Calu3 (cell line): ENCODE data around the gene MIDN. TPM values are rescaled to one million over a fixed set of nuclear protein-coding genes. Genes with fewer than 3 reads are reported as not detected.

ENCODE experiments used
- BruUV-seq: library from RNA; stranded (reverse); fragments of 400-500 nt; replicated peaks from 2 replicates; lab custom pipeline; 2021; lab: Mats Ljungman, UMichigan
- CTCF ChIA-PET: fragments of 300-600 bp; sonication (Branson Sonifier 250); formaldehyde crosslinking; loops from one replicate; lab custom pipeline; 2022; ENCODE audit warnings: antibody characterized with exemption; lab: Charles Lee
- DNase-seq: peaks from one replicate; pipeline ENCODE4 v3.0.0; 2022
- H3K27ac Mint-ChIP-seq: one replicate; pipeline ENCODE4 v1.8.0; 2022; ENCODE audit warnings: mixed read lengths; ENCODE audit not compliant: unreplicated experiment
- H3K27me3 Mint-ChIP-seq: one replicate; pipeline ENCODE4 v1.8.0; 2022; ENCODE audit warnings: mixed read lengths; ENCODE audit not compliant: unreplicated experiment
- H3K36me3 Mint-ChIP-seq: one replicate; pipeline ENCODE4 v1.8.0; 2022; ENCODE audit warnings: mild to moderate bottlenecking, moderate library complexity, mixed read lengths; ENCODE audit not compliant: insufficient read depth, unreplicated experiment
- H3K4me1 Mint-ChIP-seq: one replicate; pipeline ENCODE4 v1.8.0; 2022; ENCODE audit warnings: mild to moderate bottlenecking, low read depth, mixed read lengths; ENCODE audit not compliant: unreplicated experiment
- H3K4me3 Mint-ChIP-seq: one replicate; pipeline ENCODE4 v1.8.0; 2022; ENCODE audit warnings: mild to moderate bottlenecking, low read depth, moderate library complexity, mixed read lengths; ENCODE audit not compliant: unreplicated experiment
- H3K9me3 Mint-ChIP-seq: one replicate; pipeline ENCODE4 v1.8.0; 2022; ENCODE audit warnings: low read depth, mixed read lengths; ENCODE audit not compliant: unreplicated experiment
- intact Hi-C: fragments of 100-400 bp; cut with micrococcal nuclease; formaldehyde crosslinking; loops from one replicate; pipeline ENCODE4 v1.10.0; 2022; ENCODE audit not compliant: unreplicated experiment
- total RNA-seq: library from RNA; stranded (reverse); gene quantifications from 2 replicates; pipeline ENCODE4 v1.2.3, GENCODE V29; 2022
- TF ChIP-seq, protein P1 (sequence below): fragments of 200-600 bp; IDR thresholded peaks from one replicate; pipeline ENCODE4 v1.8.0; 2022; ENCODE audit warnings: antibody characterized with exemption; ENCODE audit not compliant: unreplicated experiment

The MIDN gene
- total RNA-seq, 1 experiment from 2014 or later, result 61.8 TPM

DNA sequence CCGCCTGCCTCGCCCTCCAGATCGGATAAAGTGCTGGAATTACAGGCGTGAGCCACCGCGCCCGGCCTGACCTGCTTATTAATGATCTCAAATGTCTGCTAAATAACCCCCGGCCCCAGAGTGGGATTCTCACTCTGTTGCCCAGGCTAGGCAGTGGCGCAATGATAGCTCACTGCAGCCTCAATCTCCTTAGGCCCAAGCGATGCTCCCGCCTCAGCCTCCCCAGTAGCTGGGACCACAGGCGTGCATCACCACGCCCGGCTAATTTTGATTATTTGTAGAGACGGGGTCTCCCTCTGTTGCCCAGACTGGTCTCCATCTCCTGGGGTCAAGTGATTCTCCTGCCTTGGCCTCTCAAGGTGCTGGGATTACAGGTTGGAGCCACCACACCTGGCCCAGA, 7.5 kb upstream of the MIDN start:
- Mint-ChIP-seq H3K36me3 (peaks cover 36% of the 10 kb centered on the region), H3K4me1 (peaks cover 24% of the 10 kb centered on the region)

DNA sequence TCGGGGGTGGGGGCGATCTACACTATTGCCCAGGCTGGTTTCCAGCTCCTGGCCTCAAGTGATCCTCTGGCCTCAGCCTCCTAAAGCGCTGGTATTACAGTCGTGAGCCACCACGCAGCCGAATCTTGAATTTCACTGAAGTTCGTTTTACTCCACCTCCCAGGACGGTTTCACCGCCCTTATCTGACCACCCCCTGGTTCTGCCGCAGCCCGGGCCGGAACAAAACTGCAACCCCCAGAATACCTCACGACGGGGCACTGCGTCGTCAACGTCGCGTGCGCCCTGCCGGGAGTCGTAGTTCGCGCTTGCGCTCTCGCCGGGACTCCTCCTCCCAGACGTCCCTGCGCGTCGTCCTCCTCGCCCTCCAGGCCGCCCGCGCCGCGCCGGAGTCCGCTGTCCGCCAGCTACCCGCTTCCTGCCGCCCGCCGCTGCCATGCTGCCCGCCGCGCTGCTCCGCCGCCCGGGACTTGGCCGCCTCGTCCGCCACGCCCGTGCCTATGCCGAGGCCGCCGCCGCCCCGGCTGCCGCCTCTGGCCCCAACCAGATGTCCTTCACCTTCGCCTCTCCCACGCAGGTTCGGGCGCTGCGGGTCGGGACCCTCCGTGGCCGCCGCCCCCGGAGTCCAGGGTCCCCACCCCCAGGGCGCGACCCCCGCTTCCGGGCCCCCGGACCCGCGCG, 6.8 kb upstream of the MIDN start, which contains the start of gene ATP5F1D:
Gene ATP5F1D (plus strand): TSS at position 335 of the 679 bp plus-strand sequence. CDS start 100 bp downstream, at position 435.
- CTCF ChIA-PET, result interaction anchor here (1.2 kb wide), 1 partner anchor 25 kb away, joined by 3 read pairs; no protein-coding TSS in a partner anchor
- no peaks in the 10 kb centered on the region for H3K9me3 Mint-ChIP-seq
- H3K36me3 Mint-ChIP-seq, result peaks cover 30% of the 10 kb centered on the region
- intact Hi-C loops, result no loop called here
- H3K27me3 Mint-ChIP-seq, result no peaks in the 10 kb centered on the region
- H3K4me1 Mint-ChIP-seq, result peaks cover 24% of the 10 kb centered on the region
- peak within 1 kb of the TSS; percentile 74 for H3K27ac Mint-ChIP-seq
- BruUV-seq, result no TSS peak
- TF ChIP-seq, protein P1, sequence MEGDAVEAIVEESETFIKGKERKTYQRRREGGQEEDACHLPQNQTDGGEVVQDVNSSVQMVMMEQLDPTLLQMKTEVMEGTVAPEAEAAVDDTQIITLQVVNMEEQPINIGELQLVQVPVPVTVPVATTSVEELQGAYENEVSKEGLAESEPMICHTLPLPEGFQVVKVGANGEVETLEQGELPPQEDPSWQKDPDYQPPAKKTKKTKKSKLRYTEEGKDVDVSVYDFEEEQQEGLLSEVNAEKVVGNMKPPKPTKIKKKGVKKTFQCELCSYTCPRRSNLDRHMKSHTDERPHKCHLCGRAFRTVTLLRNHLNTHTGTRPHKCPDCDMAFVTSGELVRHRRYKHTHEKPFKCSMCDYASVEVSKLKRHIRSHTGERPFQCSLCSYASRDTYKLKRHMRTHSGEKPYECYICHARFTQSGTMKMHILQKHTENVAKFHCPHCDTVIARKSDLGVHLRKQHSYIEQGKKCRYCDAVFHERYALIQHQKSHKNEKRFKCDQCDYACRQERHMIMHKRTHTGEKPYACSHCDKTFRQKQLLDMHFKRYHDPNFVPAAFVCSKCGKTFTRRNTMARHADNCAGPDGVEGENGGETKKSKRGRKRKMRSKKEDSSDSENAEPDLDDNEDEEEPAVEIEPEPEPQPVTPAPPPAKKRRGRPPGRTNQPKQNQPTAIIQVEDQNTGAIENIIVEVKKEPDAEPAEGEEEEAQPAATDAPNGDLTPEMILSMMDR, result no peak
- H3K4me3 Mint-ChIP-seq, result peak within 1 kb of the TSS; percentile 75
- peak; percentile 87 for DNase-seq

More for the DNA sequence above, 7.5 kb upstream of the MIDN start:
- intact Hi-C loops, result no loop called here
- Mint-ChIP-seq H3K9me3 (no peaks in the 10 kb centered on the region), H3K27ac (no peak overlapping the region), H3K4me3 (peak overlapping the region; percentile 75), H3K27me3 (no peaks in the 10 kb centered on the region)
- TF ChIP-seq, protein P1, result no peak
- DNase-seq, result no peak
- CTCF ChIA-PET, result interaction anchor here (1.2 kb wide), 1 partner anchor 26 kb away, joined by 3 read pairs; no protein-coding TSS in a partner anchor
- no TSS peak for BruUV-seq

- Mint-ChIP-seq H3K27ac (no peak overlapping the region), H3K4me3 (no peak overlapping the region)
- intact Hi-C loops, result no loop called here
Measured at GRCh38 chr19:1243768-1244692, 4.4 kb upstream of the MIDN start.

More at GRCh38 chr19:1243768-1244692, 4.4 kb upstream of the MIDN start:
- DNase-seq, result peak; percentile 85
- Mint-ChIP-seq H3K27me3 (no peaks in the 10 kb centered on the region), H3K36me3 (peaks cover 24% of the 10 kb centered on the region), H3K4me1 (peaks cover 17% of the 10 kb centered on the region), H3K9me3 (no peaks in the 10 kb centered on the region)
- no TSS peak for BruUV-seq
- TF ChIP-seq, protein P1, result peak; percentile 83
- CTCF ChIA-PET, result interaction anchor here (0.6 to 2.9 kb wide), 10 partner anchors 9 to 40 kb away, joined by 3 to 177 read pairs (median 5); partner anchors contain the start of genes CIRBP and FAM174C
